Measurements from ENCODE around the gene CIDEA. TPM values are rescaled to one million over a fixed set of nuclear protein-coding genes. Genes with fewer than 3 reads are reported as not detected.

The CIDEA gene
- total and polyA plus RNA-seq, 3 donors from 2014 or later, result 0.57 TPM; not detected in 2

DNA sequence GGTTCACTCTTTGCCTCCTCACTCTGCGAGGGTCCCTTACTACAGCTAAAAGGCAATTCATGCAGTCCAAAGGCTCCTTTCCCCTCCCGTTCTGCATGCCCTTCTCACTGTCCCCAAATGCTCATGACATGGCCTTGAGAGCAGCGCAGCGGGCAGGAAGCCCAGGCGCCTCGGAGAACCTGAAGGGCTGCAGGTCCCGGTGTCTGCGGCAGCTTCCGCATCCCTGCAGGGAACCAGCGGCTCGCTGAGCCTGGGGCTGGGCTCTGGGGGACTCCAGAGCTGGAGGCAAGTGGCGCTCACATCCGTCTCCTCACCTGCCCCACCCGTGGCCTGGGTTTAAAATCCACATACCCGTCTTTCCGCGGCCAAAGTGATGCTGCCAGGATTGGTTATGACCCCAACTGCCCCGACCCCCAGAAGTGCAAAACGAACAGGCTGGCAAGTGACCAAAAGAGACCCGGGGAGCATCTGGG lies 462 bp upstream of the CIDEA start:
- intact Hi-C loops (cut with DNase I; ENCODE audit: low total_unique reads), result no loop called here
- WGBS, 2 donors, result 0 to 1% methylated on average over 1 to 20 of the region's 20 CpGs
- H3K4me1 ChIP-seq, result peaks cover 14% of the 10 kb centered on the region
- no peak for TF ChIP-seq POLR2A (IDR thresholded peaks at IDR 0.05)
- TF ChIP-seq, protein P1, sequence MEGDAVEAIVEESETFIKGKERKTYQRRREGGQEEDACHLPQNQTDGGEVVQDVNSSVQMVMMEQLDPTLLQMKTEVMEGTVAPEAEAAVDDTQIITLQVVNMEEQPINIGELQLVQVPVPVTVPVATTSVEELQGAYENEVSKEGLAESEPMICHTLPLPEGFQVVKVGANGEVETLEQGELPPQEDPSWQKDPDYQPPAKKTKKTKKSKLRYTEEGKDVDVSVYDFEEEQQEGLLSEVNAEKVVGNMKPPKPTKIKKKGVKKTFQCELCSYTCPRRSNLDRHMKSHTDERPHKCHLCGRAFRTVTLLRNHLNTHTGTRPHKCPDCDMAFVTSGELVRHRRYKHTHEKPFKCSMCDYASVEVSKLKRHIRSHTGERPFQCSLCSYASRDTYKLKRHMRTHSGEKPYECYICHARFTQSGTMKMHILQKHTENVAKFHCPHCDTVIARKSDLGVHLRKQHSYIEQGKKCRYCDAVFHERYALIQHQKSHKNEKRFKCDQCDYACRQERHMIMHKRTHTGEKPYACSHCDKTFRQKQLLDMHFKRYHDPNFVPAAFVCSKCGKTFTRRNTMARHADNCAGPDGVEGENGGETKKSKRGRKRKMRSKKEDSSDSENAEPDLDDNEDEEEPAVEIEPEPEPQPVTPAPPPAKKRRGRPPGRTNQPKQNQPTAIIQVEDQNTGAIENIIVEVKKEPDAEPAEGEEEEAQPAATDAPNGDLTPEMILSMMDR (IDR thresholded peaks at IDR 0.05), result no peak
- DNase-seq, result peak; percentile 68
- peak overlapping the region in 1 of 2 donors; percentile 24 for H3K4me3 ChIP-seq
- H3K27ac ChIP-seq, result no peak overlapping the region
- no peaks in the 10 kb centered on the region for H3K36me3 ChIP-seq (ENCODE audit: low read depth, missing control alignments)
- H3K27me3 ChIP-seq, result no peaks in the 10 kb centered on the region
- H3K9me3 ChIP-seq, result no peaks in the 10 kb centered on the region

DNA sequence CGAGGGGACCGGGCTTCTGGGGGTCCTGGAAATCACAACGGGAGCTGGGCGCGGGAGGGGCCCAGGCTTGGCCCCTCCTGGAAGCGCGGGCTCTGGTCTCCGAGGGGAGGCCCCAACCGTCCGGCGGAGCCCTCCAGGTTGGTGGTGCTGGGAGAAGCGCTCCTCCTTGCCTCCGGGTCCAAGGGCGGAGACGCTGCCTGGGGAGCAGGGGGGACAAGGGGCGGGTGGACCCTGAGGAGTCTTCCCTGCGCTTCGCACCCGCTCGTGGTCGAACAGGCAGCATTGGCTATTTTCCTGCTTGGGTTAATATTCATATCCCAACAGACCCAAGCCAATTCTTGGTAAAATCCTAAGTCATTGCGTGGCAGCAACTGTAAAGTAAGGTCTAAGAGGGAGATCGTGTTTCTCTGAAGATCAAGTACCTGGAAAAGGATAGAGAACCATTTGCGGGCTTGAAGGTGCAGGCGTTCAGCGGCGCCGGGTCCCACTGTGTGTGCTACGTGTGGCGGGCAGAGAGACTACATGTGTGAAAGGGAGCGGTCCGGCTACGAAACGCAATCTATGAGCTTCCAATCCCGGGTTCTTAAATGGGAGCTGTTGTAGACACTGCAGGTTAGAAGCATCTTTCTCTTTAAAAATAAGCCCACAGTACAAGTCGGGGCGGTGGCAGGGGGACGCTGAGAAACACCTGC lies 805 bp downstream of the CIDEA start:
- H3K27me3 ChIP-seq, result no peaks in the 10 kb centered on the region
- no peak for TF ChIP-seq POLR2A (IDR thresholded peaks at IDR 0.05)
- TF ChIP-seq, protein P1 (IDR thresholded peaks at IDR 0.05), result no peak
- H3K27ac ChIP-seq, result no peak overlapping the region
- no peak for DNase-seq
- H3K36me3 ChIP-seq (ENCODE audit: low read depth, missing control alignments), result no peaks in the 10 kb centered on the region
- intact Hi-C loops (cut with DNase I; ENCODE audit: low total_unique reads), result no loop called here
- peak overlapping the region in 1 of 2 donors; percentile 24 for H3K4me3 ChIP-seq
- WGBS, 2 donors, result 59 to 61% methylated on average over 21 to 38 of the region's 38 CpGs
- peaks cover 14% of the 10 kb centered on the region for H3K4me1 ChIP-seq
- no peaks in the 10 kb centered on the region for H3K9me3 ChIP-seq

DNA sequence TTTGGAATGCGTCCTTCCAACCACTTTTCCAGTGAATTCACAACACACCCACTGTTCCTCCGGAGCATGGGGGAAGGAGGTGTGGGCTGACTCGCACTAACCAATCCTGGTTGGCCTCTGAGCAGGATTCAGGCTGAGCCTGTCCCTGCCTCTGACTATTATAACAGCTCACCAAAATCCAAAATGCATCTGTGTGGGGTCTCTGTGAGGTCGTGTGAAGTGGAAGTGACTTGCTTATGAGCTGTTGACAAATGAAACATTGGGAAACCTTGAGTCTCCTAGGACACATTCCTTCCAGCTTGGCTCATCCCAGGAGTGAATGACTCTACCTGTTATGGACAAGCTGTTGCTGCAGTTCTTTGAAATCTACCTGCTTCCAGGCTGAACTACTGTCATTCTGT lies 1.5 kb downstream of the CIDEA start:
- intact Hi-C loops (cut with DNase I; ENCODE audit: low total_unique reads), result no loop called here
- Histone ChIP-seq H3K9me3 (no peaks in the 10 kb centered on the region), H3K27ac (no peak overlapping the region), H3K4me3 (no peak overlapping the region), H3K27me3 (no peaks in the 10 kb centered on the region), H3K4me1 (peaks cover 14% of the 10 kb centered on the region), H3K36me3 (ENCODE audit: low read depth, missing control alignments) (no peaks in the 10 kb centered on the region)
- 59 to 72% methylated on average over 3 to 4 of the region's 4 CpGs for whole genome bisulfite sequencing, 2 donors
- no peak for DNase-seq
- TF ChIP-seq, protein P1 (IDR thresholded peaks at IDR 0.05), result no peak
- no peak for TF ChIP-seq POLR2A (IDR thresholded peaks at IDR 0.05)

DNA sequence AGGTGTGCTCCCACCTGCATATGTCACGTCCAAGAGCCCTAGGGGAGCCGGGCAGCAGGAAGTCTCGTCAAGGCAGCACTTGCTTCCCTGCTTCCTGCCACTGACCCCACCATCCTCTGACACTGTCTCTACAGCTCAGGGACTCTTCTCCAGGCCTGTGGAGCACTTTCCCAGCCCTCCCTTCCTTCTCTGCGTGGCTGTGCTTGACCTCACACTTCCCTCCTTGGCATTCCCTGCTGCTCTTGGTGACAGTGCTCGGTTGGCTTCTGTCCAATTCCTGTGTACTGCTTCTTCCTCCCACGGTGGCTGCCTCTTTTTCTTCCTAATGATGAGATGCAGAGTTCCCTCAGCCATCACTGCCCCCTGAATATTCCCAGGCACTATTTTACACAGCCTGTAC lies 2.8 kb downstream of the CIDEA start:
- H3K4me3 ChIP-seq, result no peak overlapping the region
- H3K27me3 ChIP-seq, result no peaks in the 10 kb centered on the region
- DNase-seq, result no peak
- WGBS, 2 donors, result 44 to 61% methylated on average over 6 of the region's 6 CpGs
- H3K4me1 ChIP-seq, result peaks cover 14% of the 10 kb centered on the region
- no peak overlapping the region for H3K27ac ChIP-seq
- no peaks in the 10 kb centered on the region for H3K9me3 ChIP-seq
- H3K36me3 ChIP-seq (ENCODE audit: low read depth, missing control alignments), result no peaks in the 10 kb centered on the region
- TF ChIP-seq, protein P1 (IDR thresholded peaks at IDR 0.05), result no peak
- TF ChIP-seq POLR2A (IDR thresholded peaks at IDR 0.05), result no peak
- intact Hi-C loops (cut with DNase I; ENCODE audit: low total_unique reads), result no loop called here

All from testis (tissue), 3 donors.